H4 (cell line): ENCODE results near the gene CTR9. TPM values are rescaled to one million over a fixed set of nuclear protein-coding genes. Genes with fewer than 3 reads are reported as not detected.
"Not testable (repeated sequence)": the region's sequence is repeated elsewhere in the genome, so short reads cannot be mapped to it uniquely, and the experiment has no call there.

ENCODE experiments used
- DNase-seq: peaks from one replicate; pipeline ENCODE4 v3.0.0-alpha.2; 2015; ENCODE audit warnings: low spot score
- total RNA-seq: library from RNA; depleted of rRNA; stranded (reverse); fragments of >200 nt; shearing (Covaris generic); gene quantifications from 2 replicates; pipeline ENCODE4 v1.2.3, GENCODE V29; 2014; rRNA removed

Gene CTR9
- total RNA-seq, 1 experiment from 2014 or later = 17.2 TPM

DNA sequence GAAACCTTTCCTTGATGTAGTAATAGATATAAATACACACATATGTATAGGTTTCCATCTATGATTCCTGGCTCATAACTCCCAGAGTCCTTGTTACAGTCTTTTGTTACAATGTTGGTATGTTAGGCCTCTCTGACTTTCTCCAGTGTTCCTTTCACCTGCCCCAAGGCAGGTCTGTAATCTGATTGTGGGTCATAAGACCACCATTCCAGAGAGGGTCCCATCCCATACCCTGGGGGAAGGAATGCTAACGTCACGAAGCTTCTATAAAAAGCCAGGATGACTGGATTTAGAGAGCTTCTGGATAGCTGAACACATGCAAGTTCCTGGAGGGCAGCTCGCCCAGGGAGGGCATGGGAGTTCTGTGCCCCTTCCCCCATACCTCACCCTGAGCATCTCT lies 71.4 kb downstream of the CTR9 start:
- not testable (repeated sequence) for DNase-seq

DNA sequence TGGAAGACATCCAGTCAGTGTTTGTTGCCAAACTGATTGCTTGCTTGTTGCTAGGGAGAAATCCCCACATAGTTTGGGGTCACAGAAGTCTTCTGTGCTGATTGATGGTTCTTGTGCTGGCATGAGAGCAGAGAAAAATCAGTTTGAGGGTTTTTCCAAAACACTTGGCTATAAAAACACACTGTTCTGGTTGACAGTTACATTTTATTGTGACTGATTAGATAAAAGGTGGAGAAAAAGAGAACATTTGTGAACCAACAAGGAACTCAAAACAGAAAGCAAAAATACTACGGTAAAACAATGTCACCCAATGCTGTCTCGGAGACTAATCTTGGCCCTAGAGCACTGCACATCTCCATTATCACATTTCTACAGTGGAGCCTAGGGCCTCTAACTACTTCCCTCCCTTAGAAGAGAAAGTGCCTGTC lies 72.1 kb downstream of the CTR9 start:
- DNase-seq = no peak

DNA sequence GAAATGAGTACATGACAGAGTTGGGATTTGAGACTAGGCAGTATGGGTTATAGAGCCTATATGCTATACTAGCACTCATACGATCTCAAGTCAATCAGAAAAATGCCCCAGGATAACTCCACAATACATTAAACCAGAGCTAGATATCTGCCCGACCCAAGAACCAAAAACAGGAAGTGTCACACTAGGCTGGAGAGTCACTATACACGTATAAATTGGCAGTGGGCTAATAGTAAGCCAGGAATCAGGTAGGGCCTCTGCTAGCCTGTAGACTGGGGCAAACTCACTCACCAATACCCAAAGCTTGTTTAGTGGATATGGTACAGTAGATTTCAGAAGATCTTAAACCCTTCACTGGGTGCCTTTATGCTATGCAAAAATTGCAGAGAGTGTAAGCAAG lies 73.8 kb downstream of the CTR9 start:
- no peak for DNase-seq

DNA sequence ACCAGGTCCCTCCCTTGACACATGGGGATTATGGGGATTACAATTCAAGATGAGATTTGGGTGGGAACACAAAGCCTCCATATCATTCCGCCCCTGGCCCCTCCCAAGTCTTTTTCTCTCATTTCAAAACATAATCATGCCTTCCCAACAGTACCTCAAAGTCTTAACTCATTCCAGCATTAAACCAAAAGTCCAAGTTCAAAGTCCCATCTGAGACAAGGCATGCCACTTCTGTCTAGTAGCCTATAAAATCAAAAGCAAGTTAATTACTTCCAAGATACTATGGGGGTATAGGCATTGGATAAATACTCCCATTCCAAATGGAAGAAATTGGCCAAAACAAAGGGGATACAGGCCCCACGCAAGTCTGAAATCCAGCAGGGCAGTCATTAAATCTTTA lies 77.4 kb downstream of the CTR9 start:
- no peak for DNase-seq

DNA sequence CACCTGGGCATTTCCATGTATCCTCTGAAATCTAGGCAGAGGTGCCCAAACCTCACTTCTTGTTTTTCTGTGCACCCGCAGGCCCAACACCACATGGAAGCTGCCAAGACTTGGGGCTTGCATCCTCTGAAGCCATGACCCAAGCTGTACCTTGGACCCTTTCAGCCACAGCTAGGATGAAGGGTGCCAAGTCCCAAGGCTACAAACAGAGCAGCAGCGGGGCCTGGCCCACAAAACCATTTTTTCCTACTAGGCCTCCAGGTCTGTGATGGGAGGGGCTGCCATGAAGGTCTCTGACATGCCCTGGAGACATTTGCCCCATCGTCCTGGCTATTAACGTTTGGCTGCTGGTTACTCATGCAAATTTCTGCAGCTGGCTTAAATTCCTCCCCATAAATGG lies 78.1 kb downstream of the CTR9 start:
- no peak for DNase-seq

Other genes with a start within 250 kb of the CTR9 start
- gene RNF141, start 210.1 kb upstream of the CTR9 start, total RNA-seq = 29.8 and 39.5 TPM in 2 replicates
- not detected in 2 replicates for gene LYVE1, start 182.6 kb upstream of the CTR9 start, total RNA-seq
- gene IRAG1, start 57.5 kb upstream of the CTR9 start, total RNA-seq = 0.27 and 0.66 TPM in 2 replicates
- 728 and 827 TPM in 2 replicates for gene EIF4G2, start 57.7 kb downstream of the CTR9 start, total RNA-seq
- gene ZBED5, start 106.8 kb downstream of the CTR9 start, total RNA-seq = 43.5 and 48.1 TPM in 2 replicates